ENCODE measurements around the gene LIN28A.

GRCh38 chr1:26368486-26368885 is 42.1 kb upstream of the LIN28A start:
- TF ChIP-seq CTCF (IDR thresholded peaks at IDR 0.05) (no peak), POLR2A (IDR thresholded peaks at IDR 0.05) (no peak)

All from right lobe of liver (tissue), 4 donors.